ENCODE data around the gene SNX18.
A peak's percentile ranks its signal among the peaks of the same experiment; 100 is the strongest.

Gene SNX18

GRCh38 chr5:54514291-54514690, 3.3 kb upstream of the SNX18 start:
- no peak overlapping the region for H3K27ac Mint-ChIP-seq
- no peak overlapping the region for H3K4me3 Mint-ChIP-seq
- peaks cover 8% of the 10 kb centered on the region for H3K4me1 Mint-ChIP-seq
- DNase-seq (no peak), ATAC-seq (no peak)
- H3K36me3 Mint-ChIP-seq (ENCODE audit: low read depth), result no peaks in the 10 kb centered on the region
- H3K27me3 Mint-ChIP-seq, result peaks cover 10% of the 10 kb centered on the region
- no peaks in the 10 kb centered on the region for H3K9me3 Mint-ChIP-seq

DNA sequence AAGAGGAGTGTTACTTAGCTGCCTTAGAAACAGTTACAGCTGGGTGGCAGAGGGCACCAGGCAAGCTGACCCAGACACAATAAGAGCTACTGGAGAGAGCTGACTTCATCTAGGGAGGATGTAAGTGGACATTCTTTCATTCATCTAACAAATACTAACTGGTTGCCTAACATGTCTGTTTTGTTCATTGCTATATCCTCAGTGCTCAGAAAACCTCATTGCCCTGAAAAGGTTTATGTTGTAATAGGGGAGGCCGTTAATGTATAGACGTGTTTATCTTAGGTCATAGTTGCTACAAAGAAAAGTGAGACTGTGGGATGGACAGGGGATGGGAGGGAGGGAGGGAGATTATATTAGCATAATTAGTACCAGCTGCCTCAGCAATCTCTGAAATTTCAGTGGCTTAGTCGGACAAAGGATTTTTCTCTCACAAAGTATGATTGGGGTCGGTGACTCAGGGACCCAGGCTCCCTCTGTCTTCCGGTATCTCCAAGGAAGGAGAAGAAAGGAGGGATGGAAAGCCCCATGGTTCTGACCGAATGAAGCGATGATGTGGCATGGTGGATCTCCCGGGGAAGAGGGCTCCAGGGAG, 2.6 kb upstream of the SNX18 start:
- H3K9me3 Mint-ChIP-seq, result no peaks in the 10 kb centered on the region

DNA sequence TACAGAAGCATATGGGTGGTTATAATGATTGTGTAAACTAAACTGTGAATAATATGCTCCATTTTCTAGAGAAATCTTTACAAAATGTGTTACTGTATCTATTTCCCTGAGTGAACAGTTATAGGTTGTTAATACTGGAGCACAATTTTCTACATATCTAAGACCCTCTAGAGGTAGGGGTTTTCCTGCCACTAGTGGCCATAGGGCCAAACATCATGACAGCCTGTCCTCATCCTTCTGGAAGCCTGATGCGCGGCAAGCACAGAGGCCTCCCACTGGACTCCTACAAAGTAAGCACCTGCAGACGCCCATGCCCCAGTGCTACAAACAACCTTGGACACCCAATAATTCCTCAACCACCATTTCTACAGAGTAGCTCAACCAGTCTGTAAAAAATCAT, 1.9 kb upstream of the SNX18 start:
- Mint-ChIP-seq H3K27ac (no peak overlapping the region), H3K9me3 (no peaks in the 10 kb centered on the region)
- ATAC-seq, result no peak

More for the DNA sequence above, 2.6 kb upstream of the SNX18 start:
- peaks cover 7% of the 10 kb centered on the region for H3K27me3 Mint-ChIP-seq
- no peaks in the 10 kb centered on the region for H3K36me3 Mint-ChIP-seq (ENCODE audit: low read depth)
- no peak overlapping the region for H3K4me3 Mint-ChIP-seq
- H3K27ac Mint-ChIP-seq, result no peak overlapping the region
- H3K4me1 Mint-ChIP-seq, result peaks cover 14% of the 10 kb centered on the region
- DNase-seq (no peak), ATAC-seq (no peak)

GRCh38 chr5:54516051-54516655, 1.4 kb upstream of the SNX18 start:
- no peak for DNase-seq
- H3K27ac Mint-ChIP-seq, result no peak overlapping the region
- peaks cover 26% of the 10 kb centered on the region for H3K4me1 Mint-ChIP-seq
- H3K4me3 Mint-ChIP-seq, result no peak overlapping the region
- peaks cover 7% of the 10 kb centered on the region for H3K27me3 Mint-ChIP-seq
- no peaks in the 10 kb centered on the region for H3K36me3 Mint-ChIP-seq (ENCODE audit: low read depth)
- ATAC-seq, result no peak
- no peaks in the 10 kb centered on the region for H3K9me3 Mint-ChIP-seq

More for the DNA sequence above, 1.9 kb upstream of the SNX18 start:
- peaks cover 7% of the 10 kb centered on the region for H3K27me3 Mint-ChIP-seq
- DNase-seq, result no peak
- no peaks in the 10 kb centered on the region for H3K36me3 Mint-ChIP-seq (ENCODE audit: low read depth)
- no peak overlapping the region for H3K4me3 Mint-ChIP-seq
- peaks cover 21% of the 10 kb centered on the region for H3K4me1 Mint-ChIP-seq

DNA sequence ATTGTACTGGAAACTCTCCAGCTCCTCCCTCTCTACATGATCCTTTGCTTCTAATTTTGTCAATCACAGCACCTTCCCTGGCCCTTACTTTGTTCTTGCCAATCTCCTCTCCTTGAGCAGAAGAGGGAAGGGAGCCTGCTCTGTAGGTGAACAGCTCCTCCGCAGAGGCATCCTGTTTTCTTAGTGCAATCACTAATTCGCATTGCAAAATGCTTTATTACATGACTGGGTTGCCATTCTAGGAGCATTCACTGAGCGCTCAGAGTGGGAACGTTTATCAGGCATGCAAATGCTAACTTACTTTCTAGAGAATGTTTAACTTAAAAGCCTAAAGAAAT, 416 bp upstream of the SNX18 start:
- DNase-seq (no peak), ATAC-seq (no peak)
- Mint-ChIP-seq H3K4me3 (peak overlapping the region; percentile 54), H3K4me1 (peaks cover 35% of the 10 kb centered on the region), H3K9me3 (no peaks in the 10 kb centered on the region), H3K27me3 (peaks cover 3% of the 10 kb centered on the region), H3K27ac (no peak overlapping the region), H3K36me3 (ENCODE audit: low read depth) (no peaks in the 10 kb centered on the region)

GRCh38 chr5:54518146-54518817, 723 bp downstream of the SNX18 start:
- H3K36me3 Mint-ChIP-seq (ENCODE audit: low read depth), result peaks cover 3% of the 10 kb centered on the region
- H3K27me3 Mint-ChIP-seq, result no peaks in the 10 kb centered on the region
- no peak overlapping the region for H3K27ac Mint-ChIP-seq
- peaks cover 46% of the 10 kb centered on the region for H3K4me1 Mint-ChIP-seq
- peak overlapping the region; percentile 83 for H3K4me3 Mint-ChIP-seq
- peak; percentile 57 for ATAC-seq
- DNase-seq, result peak; percentile 64
- no peaks in the 10 kb centered on the region for H3K9me3 Mint-ChIP-seq

- DNase-seq (no peak), ATAC-seq (no peak)
- H3K4me1 Mint-ChIP-seq, result peaks cover 52% of the 10 kb centered on the region
- H3K4me3 Mint-ChIP-seq, result peak overlapping the region; percentile 83
- H3K27me3 Mint-ChIP-seq, result no peaks in the 10 kb centered on the region
- H3K9me3 Mint-ChIP-seq, result no peaks in the 10 kb centered on the region
- no peak overlapping the region for H3K27ac Mint-ChIP-seq
- H3K36me3 Mint-ChIP-seq (ENCODE audit: low read depth), result peaks cover 3% of the 10 kb centered on the region
These were observed 1.4 kb downstream of the SNX18 start for GRCh38 chr5:54518818-54519508.

DNA sequence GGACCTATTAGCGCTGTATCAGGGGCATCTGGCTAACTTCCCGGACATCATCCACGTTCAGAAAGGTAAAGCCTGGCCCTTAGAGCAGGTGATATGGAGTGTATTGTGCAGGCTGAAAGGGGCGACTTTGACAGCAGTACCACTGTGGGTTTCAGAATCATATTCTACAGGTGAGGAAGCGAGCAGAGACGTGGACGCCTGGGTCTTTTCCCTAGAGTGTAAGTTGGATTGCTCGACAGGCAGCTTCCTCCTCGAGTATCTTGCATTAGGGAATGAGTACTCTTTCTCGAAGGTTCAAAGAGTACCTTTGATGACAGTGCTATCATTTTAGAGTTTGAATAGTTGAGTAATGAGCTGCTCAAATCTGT, 1.9 kb downstream of the SNX18 start:
- Mint-ChIP-seq H3K27me3 (no peaks in the 10 kb centered on the region), H3K36me3 (ENCODE audit: low read depth) (peaks cover 3% of the 10 kb centered on the region), H3K27ac (no peak overlapping the region), H3K4me3 (peak overlapping the region; percentile 83), H3K4me1 (peaks cover 58% of the 10 kb centered on the region), H3K9me3 (no peaks in the 10 kb centered on the region)
- ATAC-seq (no peak), DNase-seq (no peak)

GRCh38 chr5:54520438-54520846, 2.9 kb downstream of the SNX18 start:
- Mint-ChIP-seq H3K27me3 (no peaks in the 10 kb centered on the region), H3K36me3 (ENCODE audit: low read depth) (peaks cover 3% of the 10 kb centered on the region), H3K4me3 (peak overlapping the region; percentile 83), H3K27ac (peak overlapping the region; percentile 37), H3K9me3 (no peaks in the 10 kb centered on the region), H3K4me1 (peaks cover 62% of the 10 kb centered on the region)
- no peak for DNase-seq
- no peak for ATAC-seq

DNA sequence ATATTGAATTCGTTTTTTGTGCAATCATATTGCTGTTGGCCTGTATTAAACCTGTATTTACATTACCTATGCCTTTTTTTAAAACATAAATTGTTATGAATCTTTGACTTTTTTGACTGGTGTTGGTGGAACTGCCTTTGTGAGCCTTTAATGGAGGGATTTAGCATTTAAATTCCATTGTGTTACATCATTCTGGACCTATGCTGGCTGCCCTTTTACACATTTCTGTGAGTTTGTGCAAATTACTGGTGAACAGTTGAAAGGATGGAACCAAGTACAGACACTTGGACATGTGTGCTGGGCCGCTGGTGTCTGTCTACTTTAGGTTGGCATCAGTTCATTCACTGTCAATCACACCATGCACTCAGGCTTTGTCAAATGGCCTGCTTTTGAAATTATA, 3.4 kb downstream of the SNX18 start:
- Mint-ChIP-seq H3K4me1 (peaks cover 64% of the 10 kb centered on the region), H3K4me3 (peak overlapping the region; percentile 83), H3K27me3 (no peaks in the 10 kb centered on the region), H3K9me3 (no peaks in the 10 kb centered on the region), H3K27ac (peak overlapping the region; percentile 37), H3K36me3 (ENCODE audit: low read depth) (peaks cover 3% of the 10 kb centered on the region)
- no peak for ATAC-seq
- DNase-seq, result no peak

DNA sequence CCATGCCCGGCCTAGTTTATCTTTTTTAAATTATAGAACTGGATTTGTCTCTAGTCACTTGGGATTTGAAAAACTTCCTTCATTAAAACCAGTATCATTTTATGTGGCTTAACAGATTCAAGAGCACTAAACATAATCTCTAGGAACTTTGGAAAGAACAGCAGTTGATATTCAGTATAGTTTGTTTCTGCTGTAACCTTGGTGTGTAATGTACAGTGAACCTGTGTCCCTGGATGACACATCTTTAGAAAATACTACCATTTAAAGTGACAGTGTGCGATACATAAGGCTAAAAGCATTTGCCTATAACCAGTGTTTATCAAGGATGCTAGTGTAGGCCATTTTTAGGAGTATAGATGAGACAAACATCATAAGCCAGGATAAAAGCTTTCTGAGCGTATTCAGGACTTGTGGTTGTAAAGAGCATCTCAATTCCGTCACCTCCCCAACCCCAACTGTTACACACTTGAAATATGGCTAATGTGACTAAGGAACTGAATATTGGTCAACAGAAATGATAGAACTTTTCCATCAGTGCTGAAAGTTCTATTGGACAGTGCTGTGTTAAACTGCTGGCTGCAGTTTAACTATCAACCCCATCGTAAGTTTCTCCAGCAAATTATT, 4.4 kb downstream of the SNX18 start:
- no peak for DNase-seq
- no peak for ATAC-seq
- Mint-ChIP-seq H3K27me3 (no peaks in the 10 kb centered on the region), H3K9me3 (no peaks in the 10 kb centered on the region), H3K4me3 (peak overlapping the region; percentile 61), H3K27ac (no peak overlapping the region), H3K36me3 (ENCODE audit: low read depth) (peaks cover 3% of the 10 kb centered on the region), H3K4me1 (peaks cover 64% of the 10 kb centered on the region)

DNA sequence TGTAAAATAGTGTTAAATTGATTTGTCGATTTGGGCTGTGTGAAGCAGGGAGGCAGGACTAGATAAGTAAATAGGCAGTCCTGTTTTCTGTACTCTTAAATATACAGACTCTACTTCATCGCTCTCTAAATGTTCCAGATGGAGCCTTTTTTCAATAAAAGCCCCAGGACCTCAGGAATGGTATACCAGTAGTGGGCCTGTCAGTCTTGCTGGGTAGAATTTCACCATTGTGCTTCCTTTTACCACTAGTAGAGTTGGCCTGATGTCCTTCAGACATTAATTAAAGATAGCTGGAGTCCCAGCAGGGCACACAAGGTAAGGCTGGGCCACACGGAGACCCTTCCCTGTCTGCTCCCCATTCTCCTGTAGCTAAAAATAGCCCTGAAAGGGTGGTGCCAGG, 6.0 kb downstream of the SNX18 start:
- H3K27me3 Mint-ChIP-seq, result no peaks in the 10 kb centered on the region
- H3K36me3 Mint-ChIP-seq (ENCODE audit: low read depth), result peaks cover 3% of the 10 kb centered on the region
- H3K9me3 Mint-ChIP-seq, result no peaks in the 10 kb centered on the region
- H3K4me3 Mint-ChIP-seq, result no peak overlapping the region
- no peak overlapping the region for H3K27ac Mint-ChIP-seq
- no peak for DNase-seq
- H3K4me1 Mint-ChIP-seq, result peaks cover 62% of the 10 kb centered on the region
- ATAC-seq, result no peak

DNA sequence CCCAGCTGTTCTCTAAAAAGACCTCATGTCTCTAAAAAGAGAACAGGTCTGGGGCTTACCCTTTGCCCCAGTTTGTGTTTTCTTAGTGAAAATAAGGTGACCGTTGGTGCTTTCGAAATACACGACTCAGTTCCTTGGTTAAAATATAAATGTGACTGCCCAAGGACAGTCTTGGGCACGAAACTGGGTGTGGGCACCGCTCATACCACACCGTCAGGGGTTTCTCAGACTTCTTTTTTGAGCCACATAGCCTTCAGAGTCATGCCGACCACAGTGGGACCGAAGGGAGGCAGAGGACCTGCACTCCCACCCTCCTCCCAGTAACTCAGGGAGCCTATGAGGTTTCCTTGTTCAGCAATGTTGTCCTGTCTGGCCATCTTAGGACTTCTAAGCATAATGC, 6.5 kb downstream of the SNX18 start:
- no peak overlapping the region for H3K27ac Mint-ChIP-seq
- H3K27me3 Mint-ChIP-seq, result no peaks in the 10 kb centered on the region
- no peak for ATAC-seq
- no peaks in the 10 kb centered on the region for H3K9me3 Mint-ChIP-seq
- peaks cover 3% of the 10 kb centered on the region for H3K36me3 Mint-ChIP-seq (ENCODE audit: low read depth)
- no peak overlapping the region for H3K4me3 Mint-ChIP-seq
- H3K4me1 Mint-ChIP-seq, result peaks cover 58% of the 10 kb centered on the region
- no peak for DNase-seq

- Mint-ChIP-seq H3K4me1 (peaks cover 55% of the 10 kb centered on the region), H3K36me3 (ENCODE audit: low read depth) (peaks cover 3% of the 10 kb centered on the region), H3K27ac (no peak overlapping the region), H3K27me3 (no peaks in the 10 kb centered on the region), H3K4me3 (no peak overlapping the region), H3K9me3 (no peaks in the 10 kb centered on the region)
- DNase-seq (no peak), ATAC-seq (no peak)
These were observed 7.1 kb downstream of the SNX18 start for GRCh38 chr5:54524704-54525103.

DNA sequence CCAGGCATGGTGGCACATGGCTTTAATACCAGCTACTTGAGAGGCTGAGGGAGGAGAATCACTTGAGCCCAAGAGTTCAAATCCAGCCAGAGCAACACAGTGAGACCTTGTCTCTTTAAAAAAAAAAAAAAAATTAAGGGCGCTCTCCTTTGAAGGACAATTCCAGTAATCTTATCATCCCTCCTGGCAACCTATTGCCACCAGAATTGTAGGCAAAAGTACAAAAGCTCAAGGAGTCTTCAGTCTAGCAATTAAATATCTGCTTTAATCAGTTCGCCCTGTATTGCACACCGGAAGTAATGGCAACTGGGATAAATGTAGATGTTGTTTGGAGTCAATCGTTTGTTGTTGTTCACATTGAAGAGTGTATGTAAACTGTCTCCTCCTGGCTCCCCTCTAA, 7.7 kb downstream of the SNX18 start:
- peaks cover 53% of the 10 kb centered on the region for H3K4me1 Mint-ChIP-seq
- no peak overlapping the region for H3K27ac Mint-ChIP-seq
- H3K4me3 Mint-ChIP-seq, result no peak overlapping the region
- peaks cover 3% of the 10 kb centered on the region for H3K36me3 Mint-ChIP-seq (ENCODE audit: low read depth)
- no peak for DNase-seq
- H3K9me3 Mint-ChIP-seq, result no peaks in the 10 kb centered on the region
- ATAC-seq, result no peak
- H3K27me3 Mint-ChIP-seq, result no peaks in the 10 kb centered on the region

Data from activated naive CD8-positive, alpha-beta T cell treated with anti-CD3 and anti-CD28 coated beads, Interleukin-2, amount 50 U/mL, for 24 hours (primary cell).